H1 (cell line): ENCODE measurements around the gene FOXL2. TPM values are rescaled to one million over a fixed set of nuclear protein-coding genes. Genes with fewer than 3 reads are reported as not detected.

Experiments
- CHD7 ChIP-seq: fragments of 300-600 bp; sonication (generic); IDR thresholded peaks from 2 replicates; pipeline ENCODE4 v1.7.1; 2012; ENCODE audit warnings: low read length, moderate library complexity, mild to moderate bottlenecking, inconsistent platforms; ENCODE audit not compliant: insufficient replicate concordance
- ZNF274 ChIP-seq: IDR thresholded peaks from 2 replicates; pipeline ENCODE4 v1.7.0; 2012; ENCODE audit warnings: low read length, borderline replicate concordance; ENCODE audit errors: extremely low read depth
- polyA plus RNA-seq, 7 experiments: library from polyadenylated mRNA; depleted of rRNA in 3 of 7; stranded (reverse) in 5 of 7; unstranded in 2 of 7; fragments of >200 nt in 5 of 7; fragments of 200-250 nt in 2 of 7; gene quantifications; 1 replicate in 5 of 7; 2 replicates in 1 of 7; 4 replicates in 1 of 7; pipeline versions ENCODE4 v1.2.1 to v1.2.3, GENCODE V29; 2011 to 2013; ENCODE audit warnings: missing spikeins in 2 of 7, mixed read lengths in 2 of 7
- total RNA-seq: library from RNA; stranded (reverse); fragmentation: NEBNext Ultra II Directional; extraction: Animal tissue kit (Norgen Biotek cat#: 25700); gene quantifications from 2 replicates; pipeline ENCODE4 v1.2.1, GENCODE V29; 2021

Gene FOXL2
- total and polyA plus RNA-seq, 2 of the 8 experiments (the other 6 are each of a cell fraction or from before 2014, with no cell fraction given), result 0.59 to 2.4 TPM

GRCh38 chr3:138916824-138917223, 30.1 kb downstream of the FOXL2 start (continued):
- TF ChIP-seq CHD7, result no peak
- TF ChIP-seq ZNF274, result no peak
